Measurements from ENCODE around the gene A1CF. TPM values are rescaled to one million over a fixed set of nuclear protein-coding genes. Genes with fewer than 3 reads are reported as not detected.
"Not testable (repeated sequence)": the region's sequence is repeated elsewhere in the genome, so short reads cannot be mapped to it uniquely, and the experiment has no call there.

A1CF gene
- polyA plus RNA-seq, 1 experiment = not detected

DNA sequence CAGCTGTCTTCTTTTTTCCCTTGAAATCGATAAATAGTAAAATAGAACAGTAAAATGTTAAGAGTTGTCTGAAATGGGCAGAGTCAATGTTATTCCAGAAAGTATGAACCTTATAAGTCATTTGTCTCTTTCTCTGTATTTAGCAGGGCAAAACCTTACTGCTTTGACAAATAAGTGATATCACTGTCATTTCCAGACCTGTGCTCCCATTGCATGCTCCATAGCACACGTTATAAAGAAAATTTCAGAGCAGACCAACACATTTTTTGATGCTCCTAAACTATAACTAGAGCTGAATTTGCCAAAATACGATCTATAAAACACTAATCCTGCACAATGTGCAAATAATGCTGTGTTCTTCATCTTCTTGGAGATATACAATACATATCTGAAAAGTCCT is 1.1 kb downstream of the A1CF start:
- no peak overlapping the region for H3K27ac ChIP-seq (ENCODE audit: low read depth, low read length)
- H3K9me3 ChIP-seq (ENCODE audit: control insufficient read depth, insufficient read depth, low read length) = no peaks in the 10 kb centered on the region
- ChIA-PET POLR2A (no interaction called here), CTCF (no interaction called here)
- DNase-seq (ENCODE audit: low read depth, low spot score) = no peak
- H3K27me3 ChIP-seq (ENCODE audit: control insufficient read depth, insufficient read depth, low read length) = peaks cover 11% of the 10 kb centered on the region
- TF ChIP-seq, protein P1, sequence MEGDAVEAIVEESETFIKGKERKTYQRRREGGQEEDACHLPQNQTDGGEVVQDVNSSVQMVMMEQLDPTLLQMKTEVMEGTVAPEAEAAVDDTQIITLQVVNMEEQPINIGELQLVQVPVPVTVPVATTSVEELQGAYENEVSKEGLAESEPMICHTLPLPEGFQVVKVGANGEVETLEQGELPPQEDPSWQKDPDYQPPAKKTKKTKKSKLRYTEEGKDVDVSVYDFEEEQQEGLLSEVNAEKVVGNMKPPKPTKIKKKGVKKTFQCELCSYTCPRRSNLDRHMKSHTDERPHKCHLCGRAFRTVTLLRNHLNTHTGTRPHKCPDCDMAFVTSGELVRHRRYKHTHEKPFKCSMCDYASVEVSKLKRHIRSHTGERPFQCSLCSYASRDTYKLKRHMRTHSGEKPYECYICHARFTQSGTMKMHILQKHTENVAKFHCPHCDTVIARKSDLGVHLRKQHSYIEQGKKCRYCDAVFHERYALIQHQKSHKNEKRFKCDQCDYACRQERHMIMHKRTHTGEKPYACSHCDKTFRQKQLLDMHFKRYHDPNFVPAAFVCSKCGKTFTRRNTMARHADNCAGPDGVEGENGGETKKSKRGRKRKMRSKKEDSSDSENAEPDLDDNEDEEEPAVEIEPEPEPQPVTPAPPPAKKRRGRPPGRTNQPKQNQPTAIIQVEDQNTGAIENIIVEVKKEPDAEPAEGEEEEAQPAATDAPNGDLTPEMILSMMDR (IDR thresholded peaks at IDR 0.05; ENCODE audit: low read depth, low read length) = no peak
- H3K4me3 ChIP-seq (ENCODE audit: low read depth, low read length) = no peak overlapping the region

DNA sequence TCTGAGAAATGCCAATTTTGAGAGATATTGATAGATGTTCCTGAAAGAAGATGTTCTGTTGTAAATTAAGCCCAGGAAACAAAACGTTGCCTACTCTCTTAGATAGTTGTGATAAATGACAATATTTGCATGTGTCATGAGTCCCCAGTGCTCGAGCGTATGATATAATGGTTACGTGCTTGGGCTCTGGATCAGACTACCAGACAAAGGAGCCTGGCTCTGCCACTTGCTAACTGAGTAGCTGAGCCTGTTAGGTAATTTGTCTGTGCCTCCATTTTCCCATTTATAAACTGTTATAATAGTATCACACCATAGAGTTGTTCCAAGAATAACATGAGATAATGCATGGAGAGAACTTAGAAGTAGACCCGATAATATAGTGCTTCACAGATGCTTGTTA is 1.8 kb downstream of the A1CF start:
- Histone ChIP-seq H3K27ac (ENCODE audit: low read depth, low read length) (no peak overlapping the region), H3K4me3 (ENCODE audit: low read depth, low read length) (no peak overlapping the region), H3K9me3 (ENCODE audit: control insufficient read depth, insufficient read depth, low read length) (no peaks in the 10 kb centered on the region), H3K27me3 (ENCODE audit: control insufficient read depth, insufficient read depth, low read length) (peaks cover 11% of the 10 kb centered on the region)
- POLR2A ChIA-PET = no interaction called here
- no peak for DNase-seq (ENCODE audit: low read depth, low spot score)
- TF ChIP-seq, protein P1 (IDR thresholded peaks at IDR 0.05; ENCODE audit: low read depth, low read length) = no peak
- CTCF ChIA-PET = no interaction called here

DNA sequence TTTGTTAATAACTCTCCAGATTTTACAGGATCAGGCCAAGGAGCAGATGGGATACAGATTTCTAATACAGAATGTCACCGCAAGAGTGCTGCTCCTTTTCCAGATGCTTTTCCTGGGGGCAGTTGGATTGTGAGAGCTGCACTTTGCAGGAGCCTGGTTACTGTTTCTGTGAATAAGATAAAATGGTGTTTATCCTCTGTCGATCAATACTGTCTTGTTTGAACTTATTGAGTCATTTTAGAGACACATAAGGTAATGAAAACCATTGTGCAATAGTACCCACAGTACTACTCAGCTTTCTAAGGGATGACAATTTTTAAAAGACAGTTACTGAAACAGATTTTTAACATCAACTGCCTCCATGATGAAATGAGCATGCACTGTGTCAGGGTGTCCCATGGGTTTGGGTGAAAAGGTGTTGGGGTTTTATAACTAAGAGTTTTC is 2.9 kb downstream of the A1CF start:
- Histone ChIP-seq H3K27me3 (ENCODE audit: control insufficient read depth, insufficient read depth, low read length) (peaks cover 11% of the 10 kb centered on the region), H3K4me3 (ENCODE audit: low read depth, low read length) (no peak overlapping the region), H3K9me3 (ENCODE audit: control insufficient read depth, insufficient read depth, low read length) (no peaks in the 10 kb centered on the region), H3K27ac (ENCODE audit: low read depth, low read length) (no peak overlapping the region)
- ChIA-PET CTCF (no interaction called here), POLR2A (no interaction called here)
- no peak for DNase-seq (ENCODE audit: low read depth, low spot score)
- TF ChIP-seq, protein P1 (IDR thresholded peaks at IDR 0.05; ENCODE audit: low read depth, low read length) = no peak

DNA sequence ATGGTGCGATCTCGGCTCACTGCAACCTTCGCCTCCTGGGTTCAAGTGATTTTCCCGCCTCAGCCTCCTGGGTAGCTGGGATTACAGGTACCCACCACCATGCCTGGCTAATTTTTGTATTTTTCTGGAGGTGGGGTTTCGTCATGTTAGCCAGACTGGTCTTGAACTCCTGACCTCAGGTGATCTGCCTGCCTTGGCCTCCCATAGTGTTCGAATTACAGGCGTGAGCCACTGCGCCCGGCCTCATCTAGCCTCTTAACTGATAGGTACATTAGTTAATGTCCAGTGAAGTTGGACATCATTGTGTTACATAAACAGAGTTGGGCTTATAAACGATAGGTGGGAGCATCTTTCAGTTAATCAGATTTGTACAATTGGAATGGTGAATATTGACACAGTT is 4.4 kb downstream of the A1CF start:
- H3K9me3 ChIP-seq (ENCODE audit: control insufficient read depth, insufficient read depth, low read length); CTCF ChIA-PET; POLR2A ChIA-PET; H3K4me3 ChIP-seq (ENCODE audit: low read depth, low read length); DNase-seq (ENCODE audit: low read depth, low spot score); H3K27ac ChIP-seq (ENCODE audit: low read depth, low read length): not testable (repeated sequence)
- peaks cover 11% of the 10 kb centered on the region for H3K27me3 ChIP-seq (ENCODE audit: control insufficient read depth, insufficient read depth, low read length)

DNA sequence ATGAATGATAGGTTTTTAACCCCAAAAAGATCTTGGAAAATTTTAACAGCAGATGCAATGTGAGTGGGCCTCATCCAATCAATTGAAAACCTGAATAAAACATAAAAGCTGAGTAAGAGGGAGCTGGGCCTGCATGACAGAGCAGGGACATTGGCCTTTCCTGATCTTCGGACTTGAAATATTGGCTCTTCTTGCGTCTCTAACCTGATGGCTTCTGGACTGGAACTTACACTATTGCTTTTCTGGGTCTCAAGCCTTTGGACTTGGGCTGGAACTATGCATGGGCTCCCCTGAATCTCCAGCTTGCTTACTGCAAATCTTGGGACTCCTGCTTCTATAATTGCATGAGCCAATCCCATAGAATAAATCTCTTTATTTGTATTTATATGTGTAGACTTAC is 9.0 kb downstream of the A1CF start:
- Histone ChIP-seq H3K9me3 (ENCODE audit: control insufficient read depth, insufficient read depth, low read length) (no peaks in the 10 kb centered on the region), H3K27me3 (ENCODE audit: control insufficient read depth, insufficient read depth, low read length) (peaks cover 2% of the 10 kb centered on the region), H3K4me3 (ENCODE audit: low read depth, low read length) (no peak overlapping the region), H3K27ac (ENCODE audit: low read depth, low read length) (no peak overlapping the region)
- POLR2A ChIA-PET = no interaction called here
- TF ChIP-seq, protein P1 (IDR thresholded peaks at IDR 0.05; ENCODE audit: low read depth, low read length) = no peak
- DNase-seq (ENCODE audit: low read depth, low spot score) = no peak
- CTCF ChIA-PET = no interaction called here

DNA sequence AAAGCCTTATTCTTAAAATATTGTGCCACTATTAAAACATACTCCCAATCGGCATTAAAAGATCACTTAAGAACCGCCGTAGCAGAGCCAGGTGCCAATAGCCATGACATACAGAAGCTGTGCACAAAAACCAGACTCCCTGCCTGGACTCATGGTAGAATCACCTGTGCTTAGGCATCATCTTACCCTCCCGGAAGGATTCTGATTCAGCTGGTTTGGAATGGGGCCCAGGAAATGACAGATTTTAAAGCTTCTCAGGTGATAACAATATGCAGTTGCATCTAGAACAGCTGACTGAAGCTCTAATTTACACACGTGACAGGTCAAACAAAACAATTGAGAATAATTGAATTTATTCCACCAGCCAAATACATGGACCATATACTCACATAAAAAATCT is 10.7 kb downstream of the A1CF start:
- no peak overlapping the region for H3K4me3 ChIP-seq (ENCODE audit: low read depth, low read length)
- no peaks in the 10 kb centered on the region for H3K9me3 ChIP-seq (ENCODE audit: control insufficient read depth, insufficient read depth, low read length)
- CTCF ChIA-PET = no interaction called here
- TF ChIP-seq, protein P1 (IDR thresholded peaks at IDR 0.05; ENCODE audit: low read depth, low read length) = no peak
- H3K27me3 ChIP-seq (ENCODE audit: control insufficient read depth, insufficient read depth, low read length) = peaks cover under 1% of the 10 kb centered on the region
- DNase-seq (ENCODE audit: low read depth, low spot score) = no peak
- H3K27ac ChIP-seq (ENCODE audit: low read depth, low read length) = no peak overlapping the region
- POLR2A ChIA-PET = no interaction called here
